ENCODE data around the gene ELAC2.

DNA sequence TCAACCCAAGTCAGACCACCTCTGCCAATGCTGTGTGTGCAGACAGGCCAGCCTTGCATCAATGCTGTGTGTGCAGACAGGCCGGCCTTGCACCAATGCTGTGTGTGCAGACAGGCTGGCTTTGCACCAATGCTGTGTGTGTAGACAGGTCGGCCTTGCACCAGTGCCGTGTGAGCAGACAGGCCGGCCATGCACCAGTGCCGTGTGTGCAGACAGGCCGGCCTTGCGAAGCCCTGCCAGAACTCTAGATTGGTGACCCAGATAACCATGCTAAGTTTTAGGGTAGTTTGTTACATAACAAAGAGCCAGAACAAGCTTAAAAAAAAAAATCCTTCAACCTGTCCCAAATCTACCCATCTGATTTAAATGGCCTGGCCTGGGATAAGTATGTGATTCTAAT lies 54.3 kb downstream of the ELAC2 start:
- TF ChIP-seq, protein P1, sequence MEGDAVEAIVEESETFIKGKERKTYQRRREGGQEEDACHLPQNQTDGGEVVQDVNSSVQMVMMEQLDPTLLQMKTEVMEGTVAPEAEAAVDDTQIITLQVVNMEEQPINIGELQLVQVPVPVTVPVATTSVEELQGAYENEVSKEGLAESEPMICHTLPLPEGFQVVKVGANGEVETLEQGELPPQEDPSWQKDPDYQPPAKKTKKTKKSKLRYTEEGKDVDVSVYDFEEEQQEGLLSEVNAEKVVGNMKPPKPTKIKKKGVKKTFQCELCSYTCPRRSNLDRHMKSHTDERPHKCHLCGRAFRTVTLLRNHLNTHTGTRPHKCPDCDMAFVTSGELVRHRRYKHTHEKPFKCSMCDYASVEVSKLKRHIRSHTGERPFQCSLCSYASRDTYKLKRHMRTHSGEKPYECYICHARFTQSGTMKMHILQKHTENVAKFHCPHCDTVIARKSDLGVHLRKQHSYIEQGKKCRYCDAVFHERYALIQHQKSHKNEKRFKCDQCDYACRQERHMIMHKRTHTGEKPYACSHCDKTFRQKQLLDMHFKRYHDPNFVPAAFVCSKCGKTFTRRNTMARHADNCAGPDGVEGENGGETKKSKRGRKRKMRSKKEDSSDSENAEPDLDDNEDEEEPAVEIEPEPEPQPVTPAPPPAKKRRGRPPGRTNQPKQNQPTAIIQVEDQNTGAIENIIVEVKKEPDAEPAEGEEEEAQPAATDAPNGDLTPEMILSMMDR (conservative IDR thresholded peaks at IDR 0.05): no peak
- TF ChIP-seq EZH2 (IDR thresholded peaks at IDR 0.05; ENCODE audit: low read depth): no peak

Data from PC-9 (cell line).